Measurements from ENCODE around the gene VASH1.

GRCh38 chr14:76786601-76787000, 25.3 kb downstream of the VASH1 start:
- no peak for TF ChIP-seq MYC (IDR thresholded peaks at IDR 0.05; ENCODE audit: borderline replicate concordance, low read length)
- no peak for TF ChIP-seq REST (IDR thresholded peaks at IDR 0.05)
- no peak for TF ChIP-seq RFX5 (IDR thresholded peaks at IDR 0.05)
- no peak for TF ChIP-seq CTCF (IDR thresholded peaks at IDR 0.05)
- no peak for TF ChIP-seq EP300 (IDR thresholded peaks at IDR 0.05)
- TF ChIP-seq POLR2A (IDR thresholded peaks at IDR 0.05; ENCODE audit: low read length), result no peak
- TF ChIP-seq NPAS2 (CRISPR knock-in tag; IDR thresholded peaks at IDR 0.05; ENCODE audit: borderline replicate concordance), result no peak
- no peak for TF ChIP-seq RAD21 (conservative IDR thresholded peaks at IDR 0.05 in 1 of 2, IDR thresholded peaks at IDR 0.05 in 1 of 2)
